RWPE1 (cell line): ENCODE measurements around the gene ATP2B3.

Source experiments
- CTCF ChIA-PET: fragments of 350-600 bp; sonication (Branson Sonifier 250); formaldehyde crosslinking; extraction: SDS; loops from one replicate; lab custom pipeline; 2021; lab: Yijun Ruan, JAX
- POLR2A ChIA-PET: fragments of 400-600 bp; formaldehyde crosslinking; extraction: SDS; loops from one replicate; lab custom pipeline; 2020; ENCODE audit warnings: antibody characterized with exemption; ENCODE audit not compliant: low non-redundant PET; lab: Yijun Ruan, JAX
- DNase-seq: peaks from one replicate; pipeline ENCODE4 v3.0.0; 2012; ENCODE audit warnings: low spot score
- H3K27ac ChIP-seq: fragments of 450-650 bp; 2 replicates; pipeline ENCODE4 v1.5.1; 2017
- CTCF ChIP-seq: fragments of 450-650 bp; conservative IDR thresholded peaks from 2 replicates; pipeline ENCODE4 v1.5.1; 2017; ENCODE audit warnings: low read depth, mild to moderate bottlenecking

ATP2B3 gene

GRCh38 chrX:153492543-153492942 is 24.9 kb upstream of the ATP2B3 start:
- H3K27ac ChIP-seq, result peak overlapping the region; percentile 92

DNA sequence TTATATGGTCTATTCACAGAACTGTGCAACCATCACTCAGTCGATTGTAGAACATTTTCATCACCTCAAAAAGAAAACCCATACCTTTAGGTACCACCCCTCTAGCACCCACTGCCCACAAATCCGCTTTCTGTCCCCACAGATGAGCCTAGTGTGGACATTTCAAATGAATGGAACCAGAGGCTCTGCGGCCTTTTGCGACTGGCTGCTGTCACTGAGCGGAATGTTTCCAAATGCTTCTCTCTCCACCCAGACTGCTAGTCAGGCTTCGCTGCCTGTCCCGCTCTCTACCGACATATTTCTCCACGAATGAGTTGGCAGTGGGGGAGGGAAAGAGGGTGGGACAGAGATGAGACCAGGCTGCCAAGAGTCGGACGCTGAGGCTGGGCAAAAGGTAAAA is 24.4 kb upstream of the ATP2B3 start:
- no peak for TF ChIP-seq CTCF
- ChIA-PET POLR2A (no interaction called here), CTCF (interaction anchor here (0.5 kb wide), 1 partner anchor 417 kb away, joined by 3 read pairs; no protein-coding TSS in a partner anchor)
- no peak for DNase-seq
- peak overlapping the region; percentile 92 for H3K27ac ChIP-seq

More at GRCh38 chrX:153492543-153492942, 24.9 kb upstream of the ATP2B3 start:
- ChIA-PET CTCF (interaction anchor here (0.5 to 0.9 kb wide), 2 partner anchors 15 to 22 kb away, joined by 4 read pairs; partner anchors contain the start of gene HAUS7), POLR2A (no interaction called here)
- no peak for DNase-seq
- TF ChIP-seq CTCF, result no peak

DNA sequence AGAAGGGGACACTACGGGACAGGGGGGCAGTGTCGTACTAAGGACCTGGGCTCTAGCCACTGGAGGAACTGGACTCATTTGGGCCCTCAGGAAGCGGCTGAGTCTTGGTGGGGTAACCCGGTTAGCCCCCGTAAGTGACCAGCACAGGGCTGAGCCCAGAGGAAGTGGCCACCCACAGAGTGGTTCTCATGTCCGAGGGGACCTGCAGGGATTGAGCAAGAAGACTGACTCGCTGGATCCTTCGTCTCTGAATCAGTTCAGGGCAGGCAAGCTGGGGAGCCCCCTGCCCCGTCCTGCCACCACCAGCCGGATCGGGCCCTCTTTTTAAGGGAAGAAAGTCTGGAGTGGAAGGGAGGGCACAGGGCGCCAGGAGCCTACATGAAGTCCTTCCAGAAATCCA is 23.4 kb upstream of the ATP2B3 start:
- peak overlapping the region; percentile 92 for H3K27ac ChIP-seq
- no peak for DNase-seq
- POLR2A ChIA-PET, result no interaction called here
- no peak for TF ChIP-seq CTCF
- CTCF ChIA-PET, result interaction anchor here (0.6 to 0.9 kb wide), 2 partner anchors 13 to 535 kb away, joined by 3 to 9 read pairs; no protein-coding TSS in a partner anchor

DNA sequence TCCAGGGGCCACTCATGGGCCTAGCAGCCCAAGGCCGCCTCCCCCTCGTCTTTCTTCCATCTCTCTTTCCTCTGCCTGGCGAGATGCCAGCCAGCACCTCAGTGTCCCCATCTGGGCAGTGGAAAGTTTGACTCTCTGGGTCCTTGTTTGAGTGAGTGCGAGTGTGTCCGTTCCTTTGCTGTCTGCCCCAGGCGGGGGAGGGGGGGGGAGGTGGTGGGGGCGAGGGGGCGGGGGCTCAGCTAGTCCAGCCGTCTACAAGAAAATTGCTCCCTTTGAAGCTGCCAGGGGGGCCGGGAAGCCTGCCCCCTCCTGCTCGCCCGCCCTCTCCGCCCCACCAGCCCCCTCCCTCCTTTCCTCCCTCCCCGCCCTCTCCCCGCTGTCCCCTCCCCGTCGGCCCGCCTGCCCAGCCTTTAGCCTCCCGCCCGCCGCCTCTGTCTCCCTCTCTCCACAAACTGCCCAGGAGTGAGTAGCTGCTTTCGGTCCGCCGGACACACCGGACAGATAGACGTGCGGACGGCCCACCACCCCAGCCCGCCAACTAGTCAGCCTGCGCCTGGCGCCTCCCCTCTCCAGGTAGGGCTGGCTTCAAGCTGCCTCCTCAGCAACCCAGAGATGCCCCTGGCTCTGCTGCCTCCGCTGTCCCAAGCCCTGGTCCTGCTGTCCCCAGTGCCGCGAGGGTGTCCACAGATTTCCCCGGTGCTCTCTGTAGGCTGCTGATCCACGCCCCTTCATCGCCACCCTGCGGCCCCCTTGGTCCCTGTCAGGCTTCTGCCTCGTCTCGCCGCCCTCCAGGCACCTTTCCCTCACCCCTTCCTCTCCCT is 22.7 kb upstream of the ATP2B3 start, which contains the start of gene BGN:
TSS of gene BGN (plus strand) at position 440 of the 821 bp plus-strand sequence. CDS start 9,652 bp downstream, outside the sequence.
- CTCF ChIA-PET, result interaction anchor here (0.6 to 1.6 kb wide), 5 partner anchors 12 to 60 kb away, joined by 3 to 9 read pairs (median 5); no protein-coding TSS in a partner anchor
- DNase-seq, result no peak
- peak within 1 kb of the TSS; percentile 92 for H3K27ac ChIP-seq
- POLR2A ChIA-PET, result no interaction called here
- peak; percentile 14; the same call in 1 of the 2 replicates for TF ChIP-seq CTCF

DNA sequence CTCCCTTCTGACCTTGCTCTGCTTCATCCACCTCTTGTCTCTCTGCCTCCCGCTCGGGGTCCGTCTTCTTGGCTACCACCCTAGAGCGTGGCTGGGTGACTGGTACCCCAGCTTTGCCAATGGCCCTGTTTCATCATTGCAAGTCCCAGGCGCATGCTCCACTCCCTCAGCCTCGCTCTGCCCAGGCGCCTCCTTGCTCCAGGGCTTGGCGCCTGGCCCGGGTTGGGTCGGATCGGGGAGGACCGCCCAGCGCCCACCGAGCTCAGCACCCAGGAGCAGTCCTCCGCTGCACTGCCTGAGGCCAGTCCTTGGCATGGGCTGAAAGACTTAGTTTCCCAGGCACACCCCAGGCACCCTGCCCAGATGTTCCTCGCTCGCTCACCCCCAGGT is 22.1 kb upstream of the ATP2B3 start:
- H3K27ac ChIP-seq, result peak overlapping the region; percentile 92
- DNase-seq, result no peak
- TF ChIP-seq CTCF, result no peak
- ChIA-PET CTCF (interaction anchor here (1.5 to 1.6 kb wide), 2 partner anchors 21 to 24 kb away, joined by 5 to 6 read pairs; no protein-coding TSS in a partner anchor), POLR2A (no interaction called here)

- no peak for TF ChIP-seq CTCF
- POLR2A ChIA-PET, result no interaction called here
- H3K27ac ChIP-seq, result peak overlapping the region; percentile 92
- CTCF ChIA-PET, result interaction anchor here (1.0 to 1.6 kb wide), 4 partner anchors 11 to 26 kb away, joined by 3 to 6 read pairs (median 4); partner anchors contain the start of gene HAUS7
- DNase-seq, result no peak
These were observed 21.4 kb upstream of the ATP2B3 start for GRCh38 chrX:153495903-153496589.
